HL-60 (cell line): ENCODE results near the gene TMC1.

Source experiments
- DNase-seq, 2 experiments: peaks; one replicate each; pipeline ENCODE4 v3.0.0-alpha.2; 2010 to 2020; ENCODE audit warnings: low read depth in 1 of 2, low spot score in 1 of 2
- H3K27ac ChIP-seq: fragments of 250-450 bp; sonication (Bioruptor Pico); replicated peaks from 2 replicates; pipeline ENCODE4 v1.5.1; 2020; ENCODE audit warnings: mild to moderate bottlenecking, moderate library complexity
- H3K27me3 ChIP-seq: fragments of 250-450 bp; sonication (Bioruptor Pico); 2 replicates; pipeline ENCODE4 v1.5.1; 2021; ENCODE audit warnings: mild to moderate bottlenecking, moderate library complexity; ENCODE audit not compliant: insufficient read depth, poor library complexity, severe bottlenecking
- H3K4me3 ChIP-seq: replicated peaks from 2 replicates; pipeline ENCODE4 v1.5.1; 2011; ENCODE audit warnings: mild to moderate bottlenecking, control low read depth, low read length; ENCODE audit not compliant: insufficient read depth
- CTCF ChIP-seq: IDR thresholded peaks from one replicate; pipeline ENCODE4 v1.5.1; 2011; ENCODE audit warnings: low read length, control low read depth, inconsistent platforms; ENCODE audit not compliant: insufficient read depth
- GABPA ChIP-seq: IDR thresholded peaks from 2 replicates; pipeline ENCODE4 v1.6.1; 2012; ENCODE audit warnings: low read depth
- POLR2AphosphoS5 ChIP-seq: IDR thresholded peaks from 2 replicates; pipeline ENCODE4 v1.6.1; 2012; ENCODE audit warnings: low read depth
- REST ChIP-seq: IDR thresholded peaks from 2 replicates; pipeline ENCODE4 v1.6.1; 2012; ENCODE audit warnings: low read depth; ENCODE audit not compliant: insufficient replicate concordance
- SPI1 ChIP-seq: IDR thresholded peaks from 2 replicates; pipeline ENCODE4 v1.6.1; 2012; ENCODE audit warnings: low read depth, mild to moderate bottlenecking, borderline replicate concordance

The TMC1 gene

GRCh38 chr9:72542917-72543316 is 21.5 kb downstream of the TMC1 start:
- TF ChIP-seq POLR2AphosphoS5 (no peak), GABPA (no peak), SPI1 (no peak), REST (no peak), CTCF (no peak)
- no peaks in the 10 kb centered on the region for H3K27me3 ChIP-seq
- no peak overlapping the region for H3K4me3 ChIP-seq
- H3K27ac ChIP-seq: no peak overlapping the region
- no peak for DNase-seq

GRCh38 chr9:72551306-72551705 is 29.9 kb downstream of the TMC1 start:
- no peak for TF ChIP-seq POLR2AphosphoS5
- no peak for TF ChIP-seq SPI1
- TF ChIP-seq REST: no peak
- no peak for TF ChIP-seq GABPA
- no peak for TF ChIP-seq CTCF
- Histone ChIP-seq H3K27me3 (no peaks in the 10 kb centered on the region), H3K4me3 (no peak overlapping the region), H3K27ac (no peak overlapping the region)
- no peak for DNase-seq

GRCh38 chr9:72552356-72552755 is 30.9 kb downstream of the TMC1 start:
- Histone ChIP-seq H3K27ac (no peak overlapping the region), H3K4me3 (no peak overlapping the region), H3K27me3 (no peaks in the 10 kb centered on the region)
- TF ChIP-seq GABPA: no peak
- no peak for TF ChIP-seq POLR2AphosphoS5
- no peak for TF ChIP-seq SPI1
- no peak for TF ChIP-seq REST
- TF ChIP-seq CTCF: no peak
- DNase-seq: no peak
